HG03103 (cell line): ENCODE measurements around the gene METTL1.

Source experiments
- ATAC-seq: cut with Tn5 transposase; IDR thresholded peaks from one replicate; pipeline ENCODE4 v1.9.1; 2021; ENCODE audit warnings: low read depth; ENCODE audit not compliant: unreplicated experiment

Gene METTL1

GRCh38 chr12:57739914-57740538 lies 31.9 kb downstream of the METTL1 start:
- ATAC-seq, result no peak

DNA sequence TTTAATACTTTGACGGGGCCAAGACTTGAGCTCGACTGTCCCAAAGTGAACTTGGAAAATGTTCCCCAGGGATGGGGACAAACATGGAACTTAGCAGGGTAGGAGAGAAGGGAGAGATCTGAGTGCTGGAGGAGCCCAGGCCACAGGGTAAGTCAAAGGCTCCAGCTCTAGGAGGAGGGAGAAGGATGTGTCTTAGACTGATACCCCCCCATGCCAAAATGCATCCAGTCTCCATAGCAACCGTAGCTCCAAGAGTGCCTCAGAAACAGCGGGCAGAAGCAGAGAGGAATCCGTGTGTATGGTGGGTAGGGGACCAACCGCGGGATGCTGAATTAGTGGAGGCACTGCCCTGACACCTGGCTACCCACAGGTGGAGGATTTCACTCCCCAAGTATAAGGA lies 32.5 kb downstream of the METTL1 start:
- no peak for ATAC-seq

DNA sequence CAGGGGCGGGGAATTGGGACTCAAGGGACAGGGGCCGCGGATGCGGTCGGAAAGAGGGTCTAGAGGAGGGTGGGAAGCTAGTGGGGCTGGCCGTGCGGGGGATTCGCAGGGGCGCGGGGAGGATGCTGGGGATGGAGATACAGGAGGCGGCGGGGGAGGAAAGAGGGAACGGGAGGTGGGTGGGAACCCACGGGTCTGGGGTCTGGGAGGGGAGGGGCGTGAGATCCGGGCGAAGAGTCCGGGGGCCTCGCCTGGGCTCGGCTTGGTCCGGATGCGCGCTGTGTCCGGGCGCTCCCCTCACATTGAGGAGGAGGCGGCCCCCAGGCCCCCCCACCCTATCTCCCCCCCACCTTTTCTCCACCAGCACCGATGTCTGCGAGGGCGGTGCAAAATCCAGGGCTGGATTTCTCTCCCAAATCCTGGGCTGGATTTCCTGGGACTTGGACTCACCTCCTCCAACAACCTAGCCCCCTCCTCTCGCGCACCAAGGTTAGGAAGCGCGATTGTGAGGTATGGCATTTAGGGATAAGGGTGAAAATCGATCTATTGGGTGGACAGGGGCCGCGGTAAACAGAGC lies 33.2 kb downstream of the METTL1 start, which contains the start of gene AGAP2:
Gene AGAP2 (minus strand): TSS at position 82 of the 577 bp plus-strand sequence. CDS start 496 bp downstream, outside the sequence.
- ATAC-seq, result no peak

GRCh38 chr12:57737467-57738460 lies 34.1 kb downstream of the METTL1 start:
- ATAC-seq, result no peak

DNA sequence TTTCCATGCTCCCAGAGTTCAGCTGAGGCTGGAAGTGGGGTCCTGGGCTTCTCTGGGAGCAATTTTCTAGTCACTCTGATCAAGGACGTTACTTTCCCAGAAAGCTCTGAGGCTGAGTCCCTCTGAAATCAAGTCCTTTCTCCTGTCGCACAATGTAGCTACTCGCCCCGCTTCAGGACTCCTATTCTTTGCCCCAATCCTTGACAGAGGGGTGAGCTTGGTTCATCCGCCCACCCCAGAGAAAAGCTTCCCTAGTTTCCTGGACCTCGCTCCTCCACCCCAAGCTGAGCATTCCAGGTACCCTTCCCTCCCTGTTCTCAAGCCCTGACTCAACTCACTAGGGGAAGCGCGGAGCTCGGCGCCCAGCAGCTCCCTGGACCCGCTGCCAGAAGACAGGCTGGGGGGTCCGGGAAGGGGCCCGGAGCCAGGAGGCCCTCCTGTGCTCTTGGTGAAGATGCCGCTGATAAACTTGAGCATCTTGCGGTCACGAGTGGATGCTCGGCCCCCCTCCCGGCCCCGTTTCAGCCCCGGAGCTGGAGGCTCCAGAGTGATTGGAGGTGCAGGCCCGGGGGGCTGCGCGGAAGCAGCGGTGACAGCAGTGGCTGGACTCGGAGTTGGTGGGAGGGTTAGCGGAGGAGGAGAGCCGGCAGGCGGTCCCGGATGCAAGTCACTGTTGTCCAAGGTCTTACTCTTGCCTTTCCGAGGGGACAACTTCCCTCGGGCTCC lies 35.0 kb downstream of the METTL1 start:
- ATAC-seq, result no peak

DNA sequence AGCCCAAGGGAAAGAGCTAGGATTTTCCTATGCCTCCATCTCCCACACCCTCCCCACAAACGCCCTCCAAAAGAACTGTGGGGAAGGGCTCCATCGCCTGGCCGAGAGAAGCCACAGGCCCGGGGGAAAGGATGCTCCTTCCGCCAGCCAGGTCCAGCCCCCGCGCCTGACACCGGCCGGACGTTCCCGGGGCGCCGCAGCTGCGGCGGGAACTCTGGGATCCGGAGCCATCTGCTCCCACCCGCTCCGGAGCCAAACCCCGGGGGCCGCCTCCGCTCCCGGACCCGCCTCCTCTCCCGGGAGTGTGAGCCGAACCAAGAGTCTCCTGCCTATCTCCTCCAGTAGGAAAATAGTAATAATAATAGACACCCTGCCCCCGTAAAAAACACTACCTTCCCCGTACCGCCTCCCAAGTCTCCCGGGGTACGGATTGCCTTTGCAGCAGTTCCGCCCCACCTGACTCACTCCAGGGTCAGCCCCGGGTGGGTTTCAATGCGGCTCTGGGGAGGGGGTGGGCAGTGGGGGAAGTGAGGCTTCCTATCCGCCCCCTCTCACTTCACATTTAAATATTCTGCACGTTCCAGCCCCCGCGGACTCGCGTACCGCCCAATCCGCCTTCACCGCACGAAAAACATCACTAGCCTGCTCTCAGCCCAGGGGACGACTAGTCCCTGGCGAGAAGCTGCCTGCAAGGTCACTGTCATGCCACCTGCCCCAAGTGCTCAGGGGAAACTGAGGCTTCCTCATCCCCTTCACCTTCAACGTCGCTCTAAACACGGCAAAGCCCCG lies 35.8 kb downstream of the METTL1 start:
- no peak for ATAC-seq

DNA sequence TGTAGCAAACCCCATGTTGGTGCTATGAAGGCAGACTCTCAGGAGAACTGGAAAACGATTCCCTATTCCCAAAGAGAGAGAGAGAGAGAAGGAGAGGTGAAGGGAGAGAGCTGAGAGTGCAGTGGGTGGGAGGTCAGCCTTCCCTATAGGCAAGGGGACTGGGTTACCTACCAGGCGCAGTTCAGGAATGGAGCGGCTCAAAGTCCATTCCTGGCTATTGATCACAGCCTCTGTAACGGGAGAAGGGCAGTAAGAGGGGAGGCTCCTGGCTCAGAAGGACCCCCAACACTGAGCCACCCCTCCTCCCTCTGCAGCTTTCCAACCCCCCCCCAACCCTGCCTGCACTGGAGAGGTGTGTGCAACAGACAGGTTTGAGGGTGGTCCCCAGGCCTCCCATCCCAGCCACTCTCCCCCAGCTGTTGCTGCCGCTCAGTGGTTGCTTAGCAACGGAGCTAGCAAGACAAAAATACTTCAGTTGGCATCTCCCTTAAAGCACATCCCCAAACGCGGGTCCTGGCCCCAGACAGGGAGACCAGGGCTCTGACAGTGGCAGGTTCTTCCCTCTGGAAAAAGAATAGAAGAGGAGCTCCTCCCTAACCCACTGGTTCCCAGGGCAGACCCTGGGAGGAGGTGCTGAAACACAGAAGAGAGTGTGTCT lies 36.6 kb downstream of the METTL1 start:
- ATAC-seq, result no peak

DNA sequence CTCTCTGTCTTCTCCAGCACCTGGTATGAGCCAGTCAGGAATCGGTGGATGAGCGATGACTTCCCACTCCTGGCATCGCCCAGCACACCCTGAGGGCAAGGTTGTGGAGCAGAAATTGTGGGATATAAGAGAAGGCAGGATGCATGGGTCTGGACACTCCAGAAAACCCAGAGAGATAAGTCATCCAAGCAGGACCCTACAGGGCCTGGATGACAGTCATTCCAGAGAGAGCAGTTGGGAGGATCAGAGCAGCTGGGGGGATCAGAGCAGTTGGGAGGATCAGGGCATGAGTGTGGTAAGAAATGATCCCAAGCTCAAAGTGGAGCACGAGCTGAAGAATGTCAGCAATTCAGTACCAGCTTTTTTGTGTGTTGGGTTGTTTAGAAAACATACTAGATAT lies 37.3 kb downstream of the METTL1 start:
- ATAC-seq, result no peak

- ATAC-seq, result no peak
Observed at GRCh38 chr12:57733928-57734327, 38.0 kb downstream of the METTL1 start.

- no peak for ATAC-seq
Observed at GRCh38 chr12:57732726-57733593, 38.9 kb downstream of the METTL1 start.

DNA sequence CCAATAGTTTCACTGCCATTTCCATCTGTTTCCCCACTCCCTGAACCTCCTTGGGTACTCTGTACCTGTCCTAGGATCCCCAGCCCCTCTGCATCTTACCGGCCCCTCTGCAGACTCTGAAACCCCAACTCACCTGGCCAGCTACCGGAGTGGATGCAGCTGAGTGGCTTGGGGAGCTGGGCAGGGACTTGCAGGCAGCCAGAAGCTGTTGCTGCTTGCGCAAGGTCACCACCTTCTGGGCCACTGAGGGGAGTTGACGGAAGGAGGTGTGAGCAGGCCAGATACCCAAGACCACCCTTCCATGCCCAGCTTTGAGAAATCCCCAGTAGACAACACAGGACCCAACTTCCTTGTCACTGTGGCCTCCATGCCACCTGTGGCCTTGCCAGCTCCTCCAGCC lies 39.6 kb downstream of the METTL1 start:
- no peak for ATAC-seq

GRCh38 chr12:57731411-57732080 lies 40.4 kb downstream of the METTL1 start:
- no peak for ATAC-seq

- ATAC-seq, result no peak
Observed at GRCh38 chr12:57730336-57731067, 41.4 kb downstream of the METTL1 start.

- no peak for ATAC-seq
Observed at GRCh38 chr12:57729321-57729844, 42.5 kb downstream of the METTL1 start.

GRCh38 chr12:57727758-57728395 lies 44.0 kb downstream of the METTL1 start:
- no peak for ATAC-seq

GRCh38 chr12:57726884-57727757 lies 44.8 kb downstream of the METTL1 start:
- ATAC-seq, result no peak
